WTC11 (cell line): Measurements from ENCODE around the gene RNF151. TPM values are rescaled to one million over a fixed set of nuclear protein-coding genes. Genes with fewer than 3 reads are reported as not detected.

ENCODE experiments used
- ATAC-seq: fragments of 200-7000 bp; cut with Tn5 transposase; 2 replicates; pipeline ENCODE4 v1.10.0; 2021; ENCODE audit warnings: mild to moderate bottlenecking, moderate library complexity
- CTCF ChIA-PET: fragments of 300-600 bp; sonication (Branson Sonifier 250); formaldehyde crosslinking; loops from one replicate; lab custom pipeline; 2021; ENCODE audit warnings: antibody characterized with exemption; lab: Charles Lee
- POLR2A ChIA-PET: fragments of 350-600 bp; sonication (Branson Sonifier 250); formaldehyde crosslinking; loops from one replicate; lab custom pipeline; 2021; ENCODE audit warnings: antibody characterized with exemption; lab: Charles Lee
- DNase-seq: peaks from one replicate; pipeline ENCODE4 v3.0.0; 2021; ENCODE audit warnings: low spot score
- H3K27ac Mint-ChIP-seq: 2 replicates; pipeline ENCODE4 v1.8.0; 2021; ENCODE audit warnings: mixed read lengths
- H3K27me3 Mint-ChIP-seq: 2 replicates; pipeline ENCODE4 v1.8.0; 2021; ENCODE audit warnings: low read depth, mild to moderate bottlenecking, moderate library complexity, mixed read lengths
- H3K36me3 Mint-ChIP-seq: 2 replicates; pipeline ENCODE4 v1.8.0; 2021; ENCODE audit warnings: mixed read lengths
- H3K4me1 Mint-ChIP-seq: 2 replicates; pipeline ENCODE4 v1.8.0; 2022; ENCODE audit warnings: mixed read lengths
- H3K4me3 Mint-ChIP-seq: 2 replicates; pipeline ENCODE4 v1.8.0; 2021; ENCODE audit warnings: mild to moderate bottlenecking, moderate library complexity, mixed read lengths
- H3K9me3 Mint-ChIP-seq: 2 replicates; pipeline ENCODE4 v1.8.0; 2021; ENCODE audit warnings: mixed read lengths
- AFF4 ChIP-seq: sonication (generic); formaldehyde crosslinking; IDR thresholded peaks from 2 replicates; pipeline ENCODE4 v1.8.1; 2023; ENCODE audit warnings: mild to moderate bottlenecking, missing genetic modification reagents, borderline replicate concordance
- ATF3 ChIP-seq: sonication (generic); formaldehyde crosslinking; conservative IDR thresholded peaks from 2 replicates; pipeline ENCODE4 v1.8.1; 2022; ENCODE audit warnings: mild to moderate bottlenecking, missing genetic modification reagents
- CREM ChIP-seq: sonication (generic); formaldehyde crosslinking; IDR thresholded peaks from 2 replicates; pipeline ENCODE4 v1.8.1; 2022; ENCODE audit warnings: mild to moderate bottlenecking, missing genetic modification reagents, moderate library complexity
- E2F1 ChIP-seq: sonication (generic); formaldehyde crosslinking; IDR thresholded peaks from 2 replicates; pipeline ENCODE4 v1.8.0; 2022; ENCODE audit warnings: mild to moderate bottlenecking, missing genetic modification reagents
- FOXJ3 ChIP-seq: sonication (generic); formaldehyde crosslinking; IDR thresholded peaks from 2 replicates; pipeline ENCODE4 v1.9.0; 2021; ENCODE audit warnings: missing genetic modification reagents, mild to moderate bottlenecking, borderline replicate concordance
- GABPB1 ChIP-seq: sonication (generic); formaldehyde crosslinking; IDR thresholded peaks from 2 replicates; pipeline ENCODE4 v1.8.1; 2023; ENCODE audit warnings: mild to moderate bottlenecking, missing genetic modification reagents
- GTF2I ChIP-seq: fragments of 250-450 bp; sonication (Bioruptor Pico); conservative IDR thresholded peaks from 2 replicates; pipeline ENCODE4 v1.4.0; 2021; ENCODE audit warnings: mild to moderate bottlenecking
- HMGA2 ChIP-seq: fragments of 250-450 bp; sonication (Bioruptor Pico); IDR thresholded peaks from 2 replicates; pipeline ENCODE4 v1.4.0; 2021; ENCODE audit warnings: mild to moderate bottlenecking, moderate library complexity
- MLX ChIP-seq: sonication (generic); formaldehyde crosslinking; IDR thresholded peaks from 2 replicates; pipeline ENCODE4 v1.8.1; 2023; ENCODE audit warnings: mild to moderate bottlenecking, missing genetic modification reagents, moderate library complexity
- MYBL2 ChIP-seq: sonication (generic); formaldehyde crosslinking; IDR thresholded peaks from 2 replicates; pipeline ENCODE4 v1.8.1; 2023; ENCODE audit warnings: mild to moderate bottlenecking, moderate library complexity, missing genetic modification reagents
- NFATC4 ChIP-seq: fragments of 250-450 bp; sonication (Bioruptor Pico); IDR thresholded peaks from 2 replicates; pipeline ENCODE4 v1.9.0; 2021; ENCODE audit warnings: mild to moderate bottlenecking
- NFE2L1 ChIP-seq: sonication (generic); formaldehyde crosslinking; IDR thresholded peaks from 2 replicates; pipeline ENCODE4 v1.8.1; 2023; ENCODE audit warnings: missing genetic modification reagents
- OVOL2 ChIP-seq: fragments of 250-450 bp; sonication (Bioruptor Pico); IDR thresholded peaks from 2 replicates; pipeline ENCODE4 v1.9.0; 2021; ENCODE audit warnings: mild to moderate bottlenecking, borderline replicate concordance
- SMAD3 ChIP-seq: sonication (generic); formaldehyde crosslinking; IDR thresholded peaks from 2 replicates; pipeline ENCODE4 v1.8.0; 2022; ENCODE audit warnings: missing genetic modification reagents, mild to moderate bottlenecking, borderline replicate concordance
- TEAD4 ChIP-seq: sonication (generic); formaldehyde crosslinking; IDR thresholded peaks from 2 replicates; pipeline ENCODE4 v1.8.0; 2022; ENCODE audit warnings: mild to moderate bottlenecking, missing genetic modification reagents
- TP53 ChIP-seq: sonication (generic); formaldehyde crosslinking; IDR thresholded peaks from 2 replicates; pipeline ENCODE4 v1.8.1; 2023; ENCODE audit warnings: mild to moderate bottlenecking, missing genetic modification reagents
- ZNF138 ChIP-seq: sonication (generic); formaldehyde crosslinking; conservative IDR thresholded peaks from 2 replicates; pipeline ENCODE4 v1.8.1; 2022; ENCODE audit warnings: mild to moderate bottlenecking, moderate library complexity, missing genetic modification reagents
- ZNF219 ChIP-seq: sonication (generic); formaldehyde crosslinking; IDR thresholded peaks from 2 replicates; pipeline ENCODE4 v1.8.0; 2023; ENCODE audit warnings: missing genetic modification reagents, mild to moderate bottlenecking, borderline replicate concordance
- ZNF532 ChIP-seq: fragments of 250-450 bp; sonication (Bioruptor Pico); IDR thresholded peaks from 2 replicates; pipeline ENCODE4 v1.9.0; 2021; ENCODE audit warnings: mild to moderate bottlenecking, borderline replicate concordance
- total RNA-seq: library from RNA; stranded (reverse); gene quantifications from 3 replicates; pipeline ENCODE4 v1.2.3, GENCODE V29; 2021

The RNF151 gene
- total RNA-seq, 1 experiment from 2014 or later, result 0.31 TPM

GRCh38 chr16:1932050-1933028 is 34.3 kb upstream of the RNF151 start (continued):
- TF ChIP-seq AFF4, result no peak
- TF ChIP-seq FOXJ3 (CRISPR knock-in tag), result no peak
- no peak for TF ChIP-seq CREM
- no peak for TF ChIP-seq GTF2I

- Mint-ChIP-seq H3K36me3 (peaks cover 4% of the 10 kb centered on the region), H3K27ac (no peak overlapping the region), H3K9me3 (no peaks in the 10 kb centered on the region), H3K4me1 (peaks cover 3% of the 10 kb centered on the region; the same call in 1 of the 2 replicates), H3K4me3 (no peak overlapping the region), H3K27me3 (peaks cover 27% of the 10 kb centered on the region)
- no peak for ATAC-seq
- no peak for DNase-seq
- ChIA-PET CTCF (interaction anchor here (1.3 to 1.7 kb wide), 5 partner anchors 8 to 106 kb away, joined by 3 to 24 read pairs (median 9); partner anchors contain the start of genes FAHD1 and HAGH), POLR2A (no interaction called here)
- TF ChIP-seq AFF4 (no peak), ATF3 (CRISPR knock-in tag) (no peak), NFATC4 (CRISPR knock-in tag) (no peak), TEAD4 (CRISPR knock-in tag) (no peak), OVOL2 (CRISPR knock-in tag) (no peak), ZNF219 (CRISPR knock-in tag) (no peak), ZNF532 (no peak), HMGA2 (CRISPR knock-in tag) (no peak), ZNF138 (CRISPR knock-in tag) (no peak), NFE2L1 (CRISPR knock-in tag) (no peak), SMAD3 (no peak), TP53 (no peak), GABPB1 (no peak), MYBL2 (CRISPR knock-in tag) (no peak), MLX (no peak), E2F1 (CRISPR knock-in tag) (no peak)
Observed at GRCh38 chr16:1933097-1933661, 33.5 kb upstream of the RNF151 start.
